Ramos (cell line): Measurements from ENCODE around the gene CDK5RAP3.
"Not testable (repeated sequence)": the region's sequence is repeated elsewhere in the genome, so short reads cannot be mapped to it uniquely, and the experiment has no call there.

Experiments
- in situ Hi-C: fragments of 300-500 bp; cut with MboI; formaldehyde crosslinking; loops from one replicate; pipeline ENCODE4 v1.14.3; 2022; ENCODE audit warnings: low sequenced_read_pairs; ENCODE audit not compliant: unreplicated experiment

CDK5RAP3 gene

GRCh38 chr17:48016112-48016511 is 45.2 kb downstream of the CDK5RAP3 start:
- in situ Hi-C loops, result no loop called here

GRCh38 chr17:48017817-48018158 is 46.9 kb downstream of the CDK5RAP3 start:
- in situ Hi-C loops, result not testable (repeated sequence)

GRCh38 chr17:48021934-48022333 is 51.0 kb downstream of the CDK5RAP3 start:
- in situ Hi-C loops, result no loop called here

- in situ Hi-C loops, result no loop called here
Observed at GRCh38 chr17:48022901-48023300, 52.0 kb downstream of the CDK5RAP3 start.

GRCh38 chr17:48023400-48024148 is 52.7 kb downstream of the CDK5RAP3 start:
- in situ Hi-C loops, result no loop called here

- in situ Hi-C loops, result loop anchor here (5.0 kb wide), 1 partner anchor 108 kb away; no protein-coding TSS in a partner anchor
Observed at GRCh38 chr17:48024149-48025039, 53.5 kb downstream of the CDK5RAP3 start.

- in situ Hi-C loops, result loop anchor here (5.0 kb wide), 1 partner anchor 107 kb away; no protein-coding TSS in a partner anchor
Observed at GRCh38 chr17:48025040-48025903, 54.4 kb downstream of the CDK5RAP3 start.

- in situ Hi-C loops, result loop anchor here (5.0 kb wide), 1 partner anchor 106 kb away; no protein-coding TSS in a partner anchor
Observed at GRCh38 chr17:48025904-48026501, 55.1 kb downstream of the CDK5RAP3 start.

GRCh38 chr17:48026502-48027321 is 55.8 kb downstream of the CDK5RAP3 start:
- in situ Hi-C loops, result loop anchor here (5.0 kb wide), 1 partner anchor 106 kb away; no protein-coding TSS in a partner anchor

DNA sequence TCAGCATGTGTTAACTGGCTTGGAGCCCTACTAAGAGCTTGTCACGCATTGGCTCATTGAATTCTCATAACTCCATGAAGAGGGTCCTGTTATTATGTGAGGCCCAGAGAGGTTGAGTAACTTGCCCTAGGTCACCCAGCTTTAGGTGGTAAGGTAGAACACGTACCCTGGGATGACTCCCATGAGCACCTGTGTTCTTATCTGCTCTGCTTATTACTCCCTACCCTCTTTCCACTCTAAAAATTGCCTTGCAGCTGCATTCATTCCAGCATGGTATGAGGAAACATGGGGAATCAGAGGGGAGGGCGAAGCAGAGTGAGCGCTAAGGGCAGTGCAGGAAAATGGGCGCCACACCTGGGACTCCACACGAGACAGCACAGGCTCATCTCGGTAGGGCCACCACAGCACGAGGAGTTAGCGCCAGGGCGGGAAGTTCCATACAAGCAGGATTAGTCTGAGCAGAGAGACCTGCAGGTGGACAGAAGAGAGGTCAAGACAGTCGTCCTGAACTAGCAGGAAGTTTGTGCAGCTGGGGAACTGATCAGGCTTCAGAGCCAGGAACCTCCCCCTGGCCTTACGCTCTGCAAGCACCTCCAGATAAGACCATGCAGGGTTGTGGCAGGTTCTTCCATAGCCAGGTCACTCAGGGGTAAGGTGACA is 56.5 kb downstream of the CDK5RAP3 start:
- in situ Hi-C loops, result loop anchor here (5.0 kb wide), 1 partner anchor 105 kb away; no protein-coding TSS in a partner anchor

DNA sequence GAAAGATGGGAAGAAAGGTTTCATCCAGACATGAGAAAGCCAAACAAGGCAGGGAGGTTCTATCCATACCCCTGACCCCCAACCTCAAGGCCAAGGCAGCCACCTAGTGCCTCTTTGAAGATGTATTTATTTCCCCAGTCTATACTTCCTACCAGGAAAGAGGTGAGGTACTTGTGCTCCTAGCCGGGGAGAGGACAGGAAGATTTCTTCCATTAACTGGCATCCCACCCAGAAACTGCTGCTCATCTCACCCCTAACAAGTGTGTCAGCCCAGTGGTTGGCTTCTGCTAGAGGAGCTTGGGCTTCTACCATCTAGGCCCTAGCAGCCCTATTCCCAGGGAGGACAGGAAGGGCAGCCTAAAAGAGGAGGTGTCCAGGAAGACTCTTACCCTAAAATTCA is 57.8 kb downstream of the CDK5RAP3 start:
- in situ Hi-C loops, result loop anchor here (5.0 kb wide), 1 partner anchor 104 kb away; no protein-coding TSS in a partner anchor

DNA sequence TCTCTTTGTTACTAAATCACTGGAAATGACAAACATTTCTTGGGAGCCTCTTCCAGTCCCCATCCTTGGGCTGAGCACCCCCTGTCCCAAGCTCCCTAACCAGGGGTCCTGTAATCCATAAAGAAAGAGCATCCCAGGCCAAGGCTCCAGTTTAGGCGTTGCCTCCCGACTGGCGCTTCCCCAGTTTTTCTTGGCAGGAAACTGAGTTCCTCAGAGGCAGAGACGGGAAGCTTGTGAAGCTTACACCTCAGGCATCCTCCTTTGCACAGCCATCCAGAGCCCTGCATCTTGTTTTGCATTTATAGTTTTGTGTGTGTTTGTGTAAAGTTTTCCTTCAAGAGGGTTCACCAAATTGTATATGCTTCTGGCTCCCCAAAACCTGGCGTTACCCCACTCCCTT is 59.6 kb downstream of the CDK5RAP3 start:
- in situ Hi-C loops, result no loop called here
